ENCODE measurements around the gene PSMC2.

PSMC2 gene

DNA sequence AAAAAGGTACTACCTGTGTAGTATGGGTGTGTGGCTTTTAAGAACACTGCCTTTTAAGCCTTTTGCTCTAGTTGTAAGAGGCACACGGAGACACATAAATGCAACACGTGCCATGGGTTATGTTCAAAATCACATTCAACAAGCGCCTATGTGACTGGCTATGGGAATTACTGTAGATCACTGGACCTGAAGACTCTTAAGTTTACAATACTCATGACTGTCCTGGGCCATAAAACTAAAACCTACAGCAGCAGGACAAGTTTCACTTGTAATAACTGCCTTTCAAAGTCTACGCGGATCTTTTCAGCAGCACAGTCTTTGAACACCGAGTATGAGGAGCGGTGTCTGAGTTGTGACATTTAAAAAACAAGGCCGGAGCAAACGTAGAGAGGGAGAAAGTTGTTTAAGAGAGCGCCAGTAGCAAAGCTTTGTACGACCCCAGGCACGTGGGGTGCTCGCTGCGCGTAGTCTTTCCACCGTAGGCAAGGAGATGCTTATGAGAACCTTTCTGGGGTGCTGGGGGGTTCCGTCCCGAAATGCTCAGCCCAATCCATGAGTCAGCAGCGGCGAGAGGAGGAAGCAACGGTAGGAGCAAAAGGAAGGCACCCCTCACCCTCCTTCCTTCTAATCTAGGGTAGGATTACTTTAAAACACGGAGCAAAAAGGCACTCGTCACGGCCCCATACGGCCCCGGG is 3.5 kb upstream of the PSMC2 start:
- TF ChIP-seq, protein P1, sequence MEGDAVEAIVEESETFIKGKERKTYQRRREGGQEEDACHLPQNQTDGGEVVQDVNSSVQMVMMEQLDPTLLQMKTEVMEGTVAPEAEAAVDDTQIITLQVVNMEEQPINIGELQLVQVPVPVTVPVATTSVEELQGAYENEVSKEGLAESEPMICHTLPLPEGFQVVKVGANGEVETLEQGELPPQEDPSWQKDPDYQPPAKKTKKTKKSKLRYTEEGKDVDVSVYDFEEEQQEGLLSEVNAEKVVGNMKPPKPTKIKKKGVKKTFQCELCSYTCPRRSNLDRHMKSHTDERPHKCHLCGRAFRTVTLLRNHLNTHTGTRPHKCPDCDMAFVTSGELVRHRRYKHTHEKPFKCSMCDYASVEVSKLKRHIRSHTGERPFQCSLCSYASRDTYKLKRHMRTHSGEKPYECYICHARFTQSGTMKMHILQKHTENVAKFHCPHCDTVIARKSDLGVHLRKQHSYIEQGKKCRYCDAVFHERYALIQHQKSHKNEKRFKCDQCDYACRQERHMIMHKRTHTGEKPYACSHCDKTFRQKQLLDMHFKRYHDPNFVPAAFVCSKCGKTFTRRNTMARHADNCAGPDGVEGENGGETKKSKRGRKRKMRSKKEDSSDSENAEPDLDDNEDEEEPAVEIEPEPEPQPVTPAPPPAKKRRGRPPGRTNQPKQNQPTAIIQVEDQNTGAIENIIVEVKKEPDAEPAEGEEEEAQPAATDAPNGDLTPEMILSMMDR (IDR thresholded peaks at IDR 0.05; ENCODE audit: control insufficient read depth, insufficient read depth, low read depth, low read length, missing control alignments) = no peak
- no peak for DNase-seq (ENCODE audit: low read depth)
- H3K4me3 ChIP-seq (ENCODE audit: control insufficient read depth, low read depth, low read length) = peak overlapping the region; percentile 71

DNA sequence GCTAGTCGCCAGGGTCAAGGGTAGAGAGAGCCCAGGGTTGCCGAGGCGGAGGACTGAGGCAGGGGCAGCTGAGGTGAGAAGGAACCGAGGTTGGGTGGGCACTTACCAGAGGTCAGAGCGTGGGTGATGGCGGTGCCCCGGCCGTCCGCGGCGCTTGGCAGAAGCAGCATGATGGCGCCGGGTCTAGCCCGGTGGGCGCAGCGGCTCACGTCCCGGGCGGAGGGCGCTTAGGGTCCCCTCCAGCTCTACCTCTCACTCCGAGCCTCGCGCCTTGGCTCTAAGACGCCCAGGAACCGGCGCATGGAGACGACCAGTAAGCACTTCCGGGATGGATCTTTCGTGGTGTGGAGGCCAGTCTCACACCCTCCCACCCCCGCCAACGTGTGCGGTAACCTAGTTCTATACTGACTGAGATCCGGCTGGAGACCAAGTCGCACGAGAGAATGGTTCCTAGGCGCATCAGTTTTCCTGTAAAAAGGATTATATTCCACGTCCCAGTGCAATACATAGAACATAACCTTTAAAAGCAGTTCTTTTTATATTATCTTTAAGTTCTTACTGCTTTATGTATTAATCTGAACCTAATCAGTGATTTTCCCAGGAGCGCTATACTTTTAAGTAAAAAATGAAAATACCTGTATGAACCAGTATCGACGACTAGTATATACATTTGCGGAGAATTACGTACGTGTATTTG is 2.8 kb upstream of the PSMC2 start, which contains the start of gene DNAJC2:
Gene DNAJC2, minus strand, starts transcription at position 315 of the 697 bp plus-strand sequence. Its CDS starts 145 bp downstream, at position 170.
- TF ChIP-seq, protein P1 (IDR thresholded peaks at IDR 0.05; ENCODE audit: control insufficient read depth, insufficient read depth, low read depth, low read length, missing control alignments) = no peak
- peak within 1 kb of the TSS; percentile 71 for H3K4me3 ChIP-seq (ENCODE audit: control insufficient read depth, low read depth, low read length)
- DNase-seq (ENCODE audit: low read depth) = peak; percentile 81

DNA sequence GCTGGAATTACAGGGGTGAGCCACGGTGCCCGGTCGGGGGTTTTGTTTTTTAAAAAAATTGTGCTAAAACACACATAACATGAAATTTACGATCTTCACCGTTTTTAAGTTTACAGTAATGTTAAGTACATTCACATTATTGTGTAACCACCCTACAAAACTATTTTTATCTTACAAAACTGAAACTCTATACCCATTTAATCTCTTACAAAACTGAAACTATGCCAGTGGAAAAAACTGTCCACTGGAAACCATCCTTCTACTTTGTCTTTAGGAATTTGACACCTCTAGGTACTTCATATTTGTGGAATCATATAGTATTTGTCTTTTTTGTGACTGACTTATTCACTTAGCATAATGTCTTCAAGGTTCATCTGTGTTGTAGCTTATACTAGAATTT is 1.0 kb upstream of the PSMC2 start:
- no peak for DNase-seq (ENCODE audit: low read depth)
- H3K4me3 ChIP-seq (ENCODE audit: control insufficient read depth, low read depth, low read length) = no peak overlapping the region
- TF ChIP-seq, protein P1 (IDR thresholded peaks at IDR 0.05; ENCODE audit: control insufficient read depth, insufficient read depth, low read depth, low read length, missing control alignments) = no peak

DNA sequence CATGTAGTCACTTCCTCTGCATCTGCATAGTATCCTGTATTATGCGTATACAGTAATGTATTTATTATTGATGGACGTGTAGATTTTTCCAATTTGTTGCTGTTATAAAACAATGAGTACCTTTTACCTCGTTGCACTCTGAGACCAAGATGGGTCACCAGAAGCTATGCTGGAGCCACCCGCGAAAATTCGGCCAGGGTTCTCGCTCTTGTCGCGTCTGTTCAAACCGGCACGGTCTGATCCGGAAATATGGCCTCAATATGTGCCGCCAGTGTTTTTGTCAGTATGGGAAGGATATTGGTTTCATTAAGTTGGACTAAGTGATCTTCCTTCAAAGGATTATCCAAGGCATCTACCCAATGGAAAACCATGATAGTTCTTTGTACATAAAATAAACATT is 1.0 kb downstream of the PSMC2 start:
- peak overlapping the region; percentile 78 for H3K4me3 ChIP-seq (ENCODE audit: control insufficient read depth, low read depth, low read length)
- TF ChIP-seq, protein P1 (IDR thresholded peaks at IDR 0.05; ENCODE audit: control insufficient read depth, insufficient read depth, low read depth, low read length, missing control alignments) = no peak
- DNase-seq (ENCODE audit: low read depth) = no peak

DNA sequence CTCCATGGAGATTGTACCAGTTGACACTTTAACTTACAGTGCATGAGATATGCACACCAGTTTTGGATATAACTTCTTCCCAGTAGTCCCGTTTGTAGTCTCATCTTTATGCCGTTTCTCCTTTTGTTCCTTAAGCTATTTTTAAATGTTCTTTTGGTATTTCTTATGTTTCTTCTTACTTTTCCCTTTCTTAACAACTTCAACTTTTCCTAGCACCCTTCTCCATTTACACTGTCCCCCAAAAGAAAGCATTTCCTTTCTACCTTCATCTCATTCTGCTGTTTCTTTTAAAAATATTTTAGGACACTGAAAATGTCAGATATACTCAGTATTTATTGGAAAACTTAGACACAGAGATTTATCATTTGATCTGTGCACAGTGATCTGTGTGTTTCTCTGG is 1.5 kb downstream of the PSMC2 start:
- no peak for DNase-seq (ENCODE audit: low read depth)
- H3K4me3 ChIP-seq (ENCODE audit: control insufficient read depth, low read depth, low read length) = peak overlapping the region; percentile 78; the same call in 1 of the 2 replicates
- TF ChIP-seq, protein P1 (IDR thresholded peaks at IDR 0.05; ENCODE audit: control insufficient read depth, insufficient read depth, low read depth, low read length, missing control alignments) = no peak

DNA sequence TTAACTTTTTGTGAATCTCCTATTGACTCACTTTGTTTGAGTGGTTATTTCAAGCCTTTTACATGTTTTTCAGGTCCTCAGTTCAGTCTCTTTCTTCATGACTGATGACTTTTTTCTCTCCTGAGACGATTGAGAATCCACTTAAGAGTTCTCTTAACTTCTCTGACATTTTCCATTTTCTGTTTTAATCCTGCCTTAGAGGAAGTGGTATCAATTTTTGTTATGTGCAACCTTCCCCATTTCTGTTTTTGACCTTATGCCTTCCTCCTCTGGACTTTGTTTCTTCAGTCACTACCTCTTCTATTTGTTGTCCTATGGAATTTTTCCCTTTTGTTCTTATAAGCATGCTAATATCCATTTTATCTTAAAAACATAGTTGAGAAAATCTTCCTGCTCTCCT is 2.4 kb downstream of the PSMC2 start:
- no peak overlapping the region for H3K4me3 ChIP-seq (ENCODE audit: control insufficient read depth, low read depth, low read length)
- DNase-seq (ENCODE audit: low read depth) = no peak
- TF ChIP-seq, protein P1 (IDR thresholded peaks at IDR 0.05; ENCODE audit: control insufficient read depth, insufficient read depth, low read depth, low read length, missing control alignments) = no peak

Data from AG09309 (cell line).